Vagina (tissue), 2 donors: Measurements from ENCODE around the gene EML2.

Experiments used
- POLR2AphosphoS5 ChIP-seq, 2 donors: sonication (generic); formaldehyde crosslinking; IDR thresholded peaks; one replicate each; pipeline ENCODE4 v1.9.0; 2017; ENCODE audit warnings: antibody characterized with exemption in 2 of 2, mild to moderate bottlenecking in 2 of 2, low read depth in 1 of 2; ENCODE audit not compliant: insufficient read depth in 1 of 2
- TF ChIP-seq, protein P1 (sequence below), 3 experiments: fragments of 450-650 bp in 2 of 3; fragments of 200-600 bp in 1 of 3; sonication (generic) in 1 of 3; IDR thresholded peaks; one replicate each; pipeline ENCODE4 v1.5.1; 2017 to 2019; ENCODE audit warnings: antibody characterized with exemption in 3 of 3, mild to moderate bottlenecking in 2 of 3, moderate library complexity in 2 of 3

- TF ChIP-seq, protein P1, sequence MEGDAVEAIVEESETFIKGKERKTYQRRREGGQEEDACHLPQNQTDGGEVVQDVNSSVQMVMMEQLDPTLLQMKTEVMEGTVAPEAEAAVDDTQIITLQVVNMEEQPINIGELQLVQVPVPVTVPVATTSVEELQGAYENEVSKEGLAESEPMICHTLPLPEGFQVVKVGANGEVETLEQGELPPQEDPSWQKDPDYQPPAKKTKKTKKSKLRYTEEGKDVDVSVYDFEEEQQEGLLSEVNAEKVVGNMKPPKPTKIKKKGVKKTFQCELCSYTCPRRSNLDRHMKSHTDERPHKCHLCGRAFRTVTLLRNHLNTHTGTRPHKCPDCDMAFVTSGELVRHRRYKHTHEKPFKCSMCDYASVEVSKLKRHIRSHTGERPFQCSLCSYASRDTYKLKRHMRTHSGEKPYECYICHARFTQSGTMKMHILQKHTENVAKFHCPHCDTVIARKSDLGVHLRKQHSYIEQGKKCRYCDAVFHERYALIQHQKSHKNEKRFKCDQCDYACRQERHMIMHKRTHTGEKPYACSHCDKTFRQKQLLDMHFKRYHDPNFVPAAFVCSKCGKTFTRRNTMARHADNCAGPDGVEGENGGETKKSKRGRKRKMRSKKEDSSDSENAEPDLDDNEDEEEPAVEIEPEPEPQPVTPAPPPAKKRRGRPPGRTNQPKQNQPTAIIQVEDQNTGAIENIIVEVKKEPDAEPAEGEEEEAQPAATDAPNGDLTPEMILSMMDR (IDR thresholded peaks at IDR 0.05), result no peak
- TF ChIP-seq POLR2AphosphoS5 (IDR thresholded peaks at IDR 0.05; ENCODE audit: insufficient read depth in 1 of 2, low read depth in 1 of 2), result no peak
Observed at GRCh38 chr19:45587873-45588272, 51.3 kb downstream of the EML2 start.
